Nephron progenitor cell (in vitro differentiated cells): ENCODE data around the gene KPNA3.
"Not testable (repeated sequence)": the region's sequence is repeated elsewhere in the genome, so short reads cannot be mapped to it uniquely, and the experiment has no call there.

Experiments used
- DNase-seq: peaks from one replicate; pipeline ENCODE4 v3.0.0; 2021
- H3K27ac Mint-ChIP-seq: 2 replicates; pipeline ENCODE4 v1.8.0; 2021; ENCODE audit warnings: mild to moderate bottlenecking, moderate library complexity, mixed read lengths
- H3K27me3 Mint-ChIP-seq: 2 replicates; pipeline ENCODE4 v1.8.0; 2021; ENCODE audit warnings: mild to moderate bottlenecking, low read depth, mixed read lengths; ENCODE audit not compliant: poor library complexity
- H3K36me3 Mint-ChIP-seq: 2 replicates; pipeline ENCODE4 v1.8.0; 2021; ENCODE audit warnings: low read depth, mixed read lengths
- H3K4me1 Mint-ChIP-seq: 2 replicates; pipeline ENCODE4 v1.8.0; 2021; ENCODE audit warnings: mixed read lengths
- H3K4me3 Mint-ChIP-seq: 2 replicates; pipeline ENCODE4 v1.8.0; 2021; ENCODE audit warnings: mild to moderate bottlenecking, moderate library complexity, mixed read lengths
- H3K9me3 Mint-ChIP-seq: 2 replicates; pipeline ENCODE4 v1.8.0; 2021; ENCODE audit warnings: mild to moderate bottlenecking, moderate library complexity, mixed read lengths
- CTCF ChIP-seq: fragments of 200-600 bp; sonication (generic); IDR thresholded peaks from 2 replicates; pipeline ENCODE4 v1.5.0; 2021; ENCODE audit warnings: antibody characterized with exemption

The KPNA3 gene

GRCh38 chr13:49827336-49827735, 34.9 kb upstream of the KPNA3 start:
- Mint-ChIP-seq H3K4me3 (no peak overlapping the region), H3K36me3 (peaks cover 6% of the 10 kb centered on the region), H3K27ac (no peak overlapping the region), H3K9me3 (peaks cover 12% of the 10 kb centered on the region), H3K4me1 (no peaks in the 10 kb centered on the region), H3K27me3 (peaks cover 7% of the 10 kb centered on the region)
- no peak for TF ChIP-seq CTCF
- DNase-seq = no peak

- H3K9me3 Mint-ChIP-seq = no peaks in the 10 kb centered on the region
- no peak overlapping the region for H3K4me3 Mint-ChIP-seq
- H3K36me3 Mint-ChIP-seq = no peaks in the 10 kb centered on the region
- no peak for TF ChIP-seq CTCF
- DNase-seq = no peak
- no peaks in the 10 kb centered on the region for H3K4me1 Mint-ChIP-seq
- no peak overlapping the region for H3K27ac Mint-ChIP-seq
- H3K27me3 Mint-ChIP-seq = peaks cover 14% of the 10 kb centered on the region
Observed at GRCh38 chr13:49821216-49822009, 28.9 kb upstream of the KPNA3 start.

GRCh38 chr13:49820591-49821215, 28.2 kb upstream of the KPNA3 start:
- no peaks in the 10 kb centered on the region for H3K36me3 Mint-ChIP-seq
- no peaks in the 10 kb centered on the region for H3K4me1 Mint-ChIP-seq
- peaks cover 20% of the 10 kb centered on the region for H3K27me3 Mint-ChIP-seq
- no peak for TF ChIP-seq CTCF
- no peak for DNase-seq
- no peaks in the 10 kb centered on the region for H3K9me3 Mint-ChIP-seq
- no peak overlapping the region for H3K27ac Mint-ChIP-seq
- H3K4me3 Mint-ChIP-seq = no peak overlapping the region

- not testable (repeated sequence) for H3K9me3 Mint-ChIP-seq, H3K36me3 Mint-ChIP-seq, DNase-seq, H3K27ac Mint-ChIP-seq, H3K4me3 Mint-ChIP-seq
- Mint-ChIP-seq H3K27me3 (peaks cover 21% of the 10 kb centered on the region), H3K4me1 (peaks cover 11% of the 10 kb centered on the region)
Observed at GRCh38 chr13:49816047-49816446, 23.6 kb upstream of the KPNA3 start.

GRCh38 chr13:49814551-49815270, 22.2 kb upstream of the KPNA3 start:
- Mint-ChIP-seq H3K4me3 (no peak overlapping the region), H3K27me3 (peaks cover 24% of the 10 kb centered on the region), H3K27ac (no peak overlapping the region), H3K9me3 (peaks cover 4% of the 10 kb centered on the region), H3K4me1 (peaks cover 17% of the 10 kb centered on the region), H3K36me3 (no peaks in the 10 kb centered on the region)
- DNase-seq = no peak
- no peak for TF ChIP-seq CTCF

- Mint-ChIP-seq H3K27ac (no peak overlapping the region), H3K9me3 (peaks cover 6% of the 10 kb centered on the region), H3K27me3 (peaks cover 32% of the 10 kb centered on the region), H3K4me1 (peaks cover 22% of the 10 kb centered on the region), H3K4me3 (no peak overlapping the region), H3K36me3 (no peaks in the 10 kb centered on the region)
- no peak for TF ChIP-seq CTCF
- peak; percentile 9 for DNase-seq
Observed at GRCh38 chr13:49812812-49813211, 20.3 kb upstream of the KPNA3 start.
